ENCODE data around the gene RTEL1.

DNA sequence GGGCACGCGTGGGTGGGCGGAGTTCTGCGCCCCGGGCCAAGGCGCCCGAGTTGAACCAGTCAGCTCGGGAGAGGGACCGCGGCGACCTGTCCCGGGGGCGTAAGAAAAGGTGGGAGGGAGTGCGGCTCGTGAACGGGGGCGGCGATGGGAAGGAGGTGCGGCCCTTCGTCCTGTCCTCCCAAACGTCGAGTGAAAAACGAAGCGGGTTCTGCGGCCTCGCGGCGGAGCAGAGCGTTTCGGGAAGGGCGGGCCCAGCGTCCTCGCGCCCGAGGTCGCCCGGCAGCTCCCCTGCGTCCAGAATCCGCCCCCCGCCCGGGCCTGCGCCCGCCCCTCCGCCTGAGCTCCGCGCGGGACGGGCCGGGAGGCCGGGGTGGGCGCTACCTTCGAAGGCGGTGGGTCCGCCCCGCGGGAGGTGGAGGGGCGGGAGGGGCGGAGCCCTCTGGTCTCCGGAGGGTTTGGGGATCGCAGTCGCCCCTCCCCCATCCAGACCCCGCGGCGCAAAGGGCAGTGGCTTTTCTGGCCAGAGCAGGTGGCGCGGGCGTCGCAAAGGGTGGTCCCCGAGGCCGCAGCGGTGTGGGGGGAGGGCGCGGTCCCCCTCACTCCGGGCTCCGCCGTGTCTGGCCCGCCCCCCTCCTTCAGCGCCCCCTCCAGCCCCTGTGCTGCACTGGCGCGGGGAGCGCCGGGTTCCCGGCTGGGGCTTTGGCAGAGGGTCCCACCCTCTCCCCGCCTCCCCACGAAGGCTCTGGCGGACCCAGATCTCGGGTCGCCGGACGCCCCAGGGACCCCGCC lies 5.7 kb upstream of the RTEL1 start:
- no peak for TF ChIP-seq EP300 (IDR thresholded peaks at IDR 0.05)
- no peak for TF ChIP-seq CTCF (IDR thresholded peaks at IDR 0.05)
- TF ChIP-seq POLR2A (IDR thresholded peaks at IDR 0.05) = no peak
